HepG2 (cell line): Measurements from ENCODE around the gene WDFY1. TPM values are rescaled to one million over a fixed set of nuclear protein-coding genes. Genes with fewer than 3 reads are reported as not detected.

Source experiments
- CREB3 ChIP-seq: sonication (generic); formaldehyde crosslinking; IDR thresholded peaks from 2 replicates; pipeline ENCODE4 v1.5.0; 2020; ENCODE audit warnings: missing genetic modification reagents
- JDP2 ChIP-seq: sonication (generic); formaldehyde crosslinking; IDR thresholded peaks from 2 replicates; pipeline ENCODE4 v1.8.1; 2022; ENCODE audit warnings: missing genetic modification reagents, borderline replicate concordance
- NRL ChIP-seq: sonication (generic); formaldehyde crosslinking; IDR thresholded peaks from 2 replicates; pipeline ENCODE4 v1.5.0; 2020; ENCODE audit warnings: missing genetic modification reagents, mild to moderate bottlenecking, moderate library complexity, borderline replicate concordance
- RXRA ChIP-seq: sonication (generic); formaldehyde crosslinking; IDR thresholded peaks from 2 replicates; pipeline ENCODE4 v1.5.1; 2020; ENCODE audit warnings: missing genetic modification reagents
- TOE1 ChIP-seq: sonication (generic); formaldehyde crosslinking; IDR thresholded peaks from 2 replicates; pipeline ENCODE4 v1.4.0; 2020; ENCODE audit warnings: mild to moderate bottlenecking, missing genetic modification reagents
- YEATS2 ChIP-seq: sonication (generic); formaldehyde crosslinking; IDR thresholded peaks from 2 replicates; pipeline ENCODE4 v1.4.0; 2020; ENCODE audit warnings: missing genetic modification reagents, borderline replicate concordance
- ZHX2 ChIP-seq, 2 experiments: sonication (generic) in 1 of 2; formaldehyde crosslinking in 1 of 2; IDR thresholded peaks; 2 replicates each; pipeline versions ENCODE4 v1.6.1 to v1.9.0; 2014 to 2022; ENCODE audit warnings: antibody characterized with exemption in 1 of 2, borderline replicate concordance in 1 of 2, inconsistent platforms in 1 of 2, low read depth in 1 of 2, missing genetic modification reagents in 1 of 2
- ZNF687 ChIP-seq: sonication (generic); formaldehyde crosslinking; IDR thresholded peaks from 2 replicates; pipeline ENCODE4 v1.5.1; 2020; ENCODE audit warnings: mild to moderate bottlenecking, missing genetic modification reagents, moderate library complexity
- polyA plus RNA-seq, 8 experiments: library from polyadenylated mRNA; depleted of rRNA in 3 of 8; stranded (reverse) in 7 of 8; unstranded in 1 of 8; fragments of >200 nt; fragmentation: Illumina TruSeq in 4 of 8; extraction: Trizol in 4 of 8; gene quantifications; 2 replicates each; pipeline versions ENCODE4 v1.2.1 to v1.2.3, GENCODE V29; 2011 to 2016; ENCODE audit warnings: low read depth in 4 of 8, missing spikeins in 1 of 8, mixed read lengths in 1 of 8; ENCODE audit not compliant: insufficient read depth in 1 of 8
- total RNA-seq, 5 experiments: library from RNA; depleted of rRNA; stranded (reverse); fragments of >200 nt; fragmentation: Illumina TruSeq; extraction: Trizol; gene quantifications; 2 replicates each; pipeline ENCODE4 v1.2.3, GENCODE V29; 2016; ENCODE audit warnings: low read depth in 1 of 5
- TF ChIP-seq, protein P1 (sequence below): sonication (generic); formaldehyde crosslinking; IDR thresholded peaks from 2 replicates; pipeline ENCODE4 v1.4.0; 2020; ENCODE audit warnings: missing genetic modification reagents, borderline replicate concordance

WDFY1 gene
- total and polyA plus RNA-seq, 2 of the 13 experiments (the other 11 are each of a cell fraction or from before 2014, with no cell fraction given): 77.0 to 78.4 TPM

DNA sequence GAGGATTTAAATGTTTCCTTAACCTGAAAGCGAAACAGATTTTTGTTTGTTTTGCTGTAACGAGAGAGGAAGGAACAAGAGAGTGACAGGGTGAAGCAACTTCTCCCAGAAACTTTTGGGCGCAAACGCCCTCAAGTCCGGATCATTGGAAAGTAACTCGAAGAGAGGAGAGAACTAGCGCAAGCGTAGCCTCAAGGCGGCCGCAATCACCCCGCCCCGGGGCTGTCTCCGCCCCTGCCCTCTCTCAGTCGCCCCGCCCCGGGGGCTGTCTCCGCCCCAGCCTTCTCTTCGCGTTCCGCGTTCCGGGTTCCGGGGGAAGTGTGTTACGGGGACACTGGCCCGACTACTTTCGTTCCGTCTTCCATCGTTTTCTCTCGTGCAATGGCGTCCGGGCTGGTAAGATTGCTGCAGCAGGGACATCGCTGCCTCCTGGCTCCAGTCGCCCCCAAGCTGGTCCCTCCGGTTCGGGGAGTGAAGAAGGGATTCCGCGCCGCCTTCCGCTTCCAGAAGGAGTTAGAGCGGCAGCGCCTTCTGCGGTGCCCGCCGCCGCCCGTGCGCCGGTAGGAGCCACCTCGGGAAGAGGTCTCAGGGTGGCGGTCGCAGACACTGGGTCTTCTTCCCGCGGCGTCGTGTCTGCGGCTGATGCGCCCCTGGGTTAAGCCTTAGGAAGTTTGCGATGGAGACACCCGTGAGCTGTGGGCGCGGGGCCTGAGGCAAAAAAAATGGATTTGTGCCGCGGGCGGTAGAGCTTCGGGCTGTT lies 12.1 kb upstream of the WDFY1 start, which contains the start of gene MRPL44 (continued):
- TF ChIP-seq ZHX2 (IDR thresholded peaks at IDR 0.05; ENCODE audit: low read depth) (peak; percentile 96), ZHX2 (CRISPR knock-in tag; IDR thresholded peaks at IDR 0.05; ENCODE audit: borderline replicate concordance) (peak; percentile 71; the same call in 1 of the 2 replicates), TOE1 (CRISPR knock-in tag) (peak; percentile 99; the same call in 1 of the 2 replicates), ZNF687 (CRISPR knock-in tag) (peak; percentile 95), CREB3 (CRISPR knock-in tag) (no peak), JDP2 (CRISPR knock-in tag) (no peak; the same call in 1 of the 2 replicates), RXRA (CRISPR knock-in tag) (peak; percentile 94), NRL (CRISPR knock-in tag) (peak; percentile 99), YEATS2 (CRISPR knock-in tag) (peak; percentile 99)
- TF ChIP-seq, protein P1, sequence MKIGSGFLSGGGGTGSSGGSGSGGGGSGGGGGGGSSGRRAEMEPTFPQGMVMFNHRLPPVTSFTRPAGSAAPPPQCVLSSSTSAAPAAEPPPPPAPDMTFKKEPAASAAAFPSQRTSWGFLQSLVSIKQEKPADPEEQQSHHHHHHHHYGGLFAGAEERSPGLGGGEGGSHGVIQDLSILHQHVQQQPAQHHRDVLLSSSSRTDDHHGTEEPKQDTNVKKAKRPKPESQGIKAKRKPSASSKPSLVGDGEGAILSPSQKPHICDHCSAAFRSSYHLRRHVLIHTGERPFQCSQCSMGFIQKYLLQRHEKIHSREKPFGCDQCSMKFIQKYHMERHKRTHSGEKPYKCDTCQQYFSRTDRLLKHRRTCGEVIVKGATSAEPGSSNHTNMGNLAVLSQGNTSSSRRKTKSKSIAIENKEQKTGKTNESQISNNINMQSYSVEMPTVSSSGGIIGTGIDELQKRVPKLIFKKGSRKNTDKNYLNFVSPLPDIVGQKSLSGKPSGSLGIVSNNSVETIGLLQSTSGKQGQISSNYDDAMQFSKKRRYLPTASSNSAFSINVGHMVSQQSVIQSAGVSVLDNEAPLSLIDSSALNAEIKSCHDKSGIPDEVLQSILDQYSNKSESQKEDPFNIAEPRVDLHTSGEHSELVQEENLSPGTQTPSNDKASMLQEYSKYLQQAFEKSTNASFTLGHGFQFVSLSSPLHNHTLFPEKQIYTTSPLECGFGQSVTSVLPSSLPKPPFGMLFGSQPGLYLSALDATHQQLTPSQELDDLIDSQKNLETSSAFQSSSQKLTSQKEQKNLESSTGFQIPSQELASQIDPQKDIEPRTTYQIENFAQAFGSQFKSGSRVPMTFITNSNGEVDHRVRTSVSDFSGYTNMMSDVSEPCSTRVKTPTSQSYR (CRISPR knock-in tag): peak; percentile 74; the same call in 1 of the 2 replicates
